K562 (cell line): Measurements from ENCODE around the gene C3orf52. TPM values are rescaled to one million over a fixed set of nuclear protein-coding genes. Genes with fewer than 3 reads are reported as not detected.

Source experiments
- GTF2E2 ChIP-seq: fragments of 200-800 bp; sonication (Bioruptor generic); IDR thresholded peaks from 2 replicates; pipeline ENCODE4 v1.6.1; 2016; ENCODE audit warnings: missing genetic modification characterization, missing compliant biosample characterization
- NCOR1 ChIP-seq: fragments of 450-650 bp; IDR thresholded peaks from 2 replicates; pipeline ENCODE4 v1.6.1; 2016; ENCODE audit warnings: mild to moderate bottlenecking, moderate library complexity
- POLR2AphosphoS2 ChIP-seq: IDR thresholded peaks from 2 replicates; pipeline ENCODE4 v1.6.1; 2012; ENCODE audit warnings: low read length, improper control_type of control experiment
- ZHX1 ChIP-seq: fragments of 150-350 bp; conservative IDR thresholded peaks from 2 replicates; pipeline ENCODE4 v1.6.1; 2014; ENCODE audit warnings: low read length
- polyA plus RNA-seq, 8 experiments: library from polyadenylated mRNA; depleted of rRNA in 4 of 8; stranded (reverse) in 5 of 8; unstranded in 3 of 8; fragments of >200 nt; fragmentation: Nextera tagmentation in 2 of 8; fragmentation: Illumina TruSeq in 1 of 8; extraction: Ambion mirVana in 2 of 8; extraction: Trizol in 1 of 8; gene quantifications; 2 replicates each; pipeline versions ENCODE4 v1.2.1 to v1.2.3, GENCODE V29; 2011 to 2014; ENCODE audit warnings: inconsistent platforms in 1 of 8, missing spikeins in 1 of 8
- total RNA-seq, 7 experiments: library from RNA; depleted of rRNA in 6 of 7; stranded (reverse); fragments of >200 nt in 6 of 7; fragmentation: Illumina TruSeq in 2 of 7; extraction: Trizol in 2 of 7; gene quantifications; 2 replicates each; pipeline versions ENCODE4 v1.2.1 to v1.2.3, GENCODE V29; 2011 to 2021; ENCODE audit warnings: low replicate concordance in 1 of 7
- TF ChIP-seq, protein P1 (sequence below): IDR thresholded peaks from 2 replicates; pipeline ENCODE4 v1.6.1; 2011; ENCODE audit warnings: borderline replicate concordance, low read depth, mild to moderate bottlenecking, moderate library complexity, low read length; ENCODE audit not compliant: insufficient read depth, poor library complexity, severe bottlenecking
- TF ChIP-seq, protein P2 (sequence below): fragments of 250-450 bp; sonication (Bioruptor Pico); IDR thresholded peaks from 2 replicates; pipeline ENCODE4 v1.5.0; 2022; ENCODE audit warnings: mild to moderate bottlenecking
- TF ChIP-seq, protein P3 (sequence below): fragments of 450-650 bp; IDR thresholded peaks from 2 replicates; pipeline ENCODE4 v1.6.1; 2016; ENCODE audit warnings: low read depth, mild to moderate bottlenecking, moderate library complexity

Gene C3orf52
- total and polyA plus RNA-seq, 9 of the 15 experiments (the other 6 are each of a cell fraction or from before 2014, with no cell fraction given): 2.8 to 6.1 (median 3.8) TPM

DNA sequence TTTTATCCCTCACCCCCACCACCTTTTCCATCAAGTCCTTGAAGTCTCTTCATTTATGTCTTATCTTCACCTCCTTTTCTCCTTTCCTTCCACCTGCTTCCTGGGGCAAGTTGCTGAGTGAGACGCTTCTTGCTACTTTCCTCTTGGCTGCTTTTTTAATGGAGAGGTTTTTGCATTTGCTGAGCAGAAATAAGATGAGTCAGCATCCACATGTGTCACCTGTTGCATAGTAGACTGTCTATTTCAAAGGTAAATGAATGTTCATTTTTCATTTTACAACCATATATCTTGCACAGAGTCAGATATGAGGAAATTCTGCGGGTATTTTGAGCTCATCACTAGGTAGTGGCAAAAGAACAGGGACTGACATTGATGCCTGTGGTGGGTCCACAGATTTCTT lies 18.6 kb downstream of the C3orf52 start (continued):
- TF ChIP-seq, protein P1, sequence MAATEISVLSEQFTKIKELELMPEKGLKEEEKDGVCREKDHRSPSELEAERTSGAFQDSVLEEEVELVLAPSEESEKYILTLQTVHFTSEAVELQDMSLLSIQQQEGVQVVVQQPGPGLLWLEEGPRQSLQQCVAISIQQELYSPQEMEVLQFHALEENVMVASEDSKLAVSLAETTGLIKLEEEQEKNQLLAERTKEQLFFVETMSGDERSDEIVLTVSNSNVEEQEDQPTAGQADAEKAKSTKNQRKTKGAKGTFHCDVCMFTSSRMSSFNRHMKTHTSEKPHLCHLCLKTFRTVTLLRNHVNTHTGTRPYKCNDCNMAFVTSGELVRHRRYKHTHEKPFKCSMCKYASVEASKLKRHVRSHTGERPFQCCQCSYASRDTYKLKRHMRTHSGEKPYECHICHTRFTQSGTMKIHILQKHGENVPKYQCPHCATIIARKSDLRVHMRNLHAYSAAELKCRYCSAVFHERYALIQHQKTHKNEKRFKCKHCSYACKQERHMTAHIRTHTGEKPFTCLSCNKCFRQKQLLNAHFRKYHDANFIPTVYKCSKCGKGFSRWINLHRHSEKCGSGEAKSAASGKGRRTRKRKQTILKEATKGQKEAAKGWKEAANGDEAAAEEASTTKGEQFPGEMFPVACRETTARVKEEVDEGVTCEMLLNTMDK: no peak
- TF ChIP-seq POLR2AphosphoS2: no peak
- no peak for TF ChIP-seq NCOR1
- TF ChIP-seq, protein P2, sequence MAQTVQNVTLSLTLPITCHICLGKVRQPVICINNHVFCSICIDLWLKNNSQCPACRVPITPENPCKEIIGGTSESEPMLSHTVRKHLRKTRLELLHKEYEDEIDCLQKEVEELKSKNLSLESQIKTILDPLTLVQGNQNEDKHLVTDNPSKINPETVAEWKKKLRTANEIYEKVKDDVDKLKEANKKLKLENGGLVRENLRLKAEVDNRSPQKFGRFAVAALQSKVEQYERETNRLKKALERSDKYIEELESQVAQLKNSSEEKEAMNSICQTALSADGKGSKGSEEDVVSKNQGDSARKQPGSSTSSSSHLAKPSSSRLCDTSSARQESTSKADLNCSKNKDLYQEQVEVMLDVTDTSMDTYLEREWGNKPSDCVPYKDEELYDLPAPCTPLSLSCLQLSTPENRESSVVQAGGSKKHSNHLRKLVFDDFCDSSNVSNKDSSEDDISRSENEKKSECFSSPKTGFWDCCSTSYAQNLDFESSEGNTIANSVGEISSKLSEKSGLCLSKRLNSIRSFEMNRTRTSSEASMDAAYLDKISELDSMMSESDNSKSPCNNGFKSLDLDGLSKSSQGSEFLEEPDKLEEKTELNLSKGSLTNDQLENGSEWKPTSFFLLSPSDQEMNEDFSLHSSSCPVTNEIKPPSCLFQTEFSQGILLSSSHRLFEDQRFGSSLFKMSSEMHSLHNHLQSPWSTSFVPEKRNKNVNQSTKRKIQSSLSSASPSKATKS (CRISPR knock-in tag): no peak
- TF ChIP-seq, protein P3, sequence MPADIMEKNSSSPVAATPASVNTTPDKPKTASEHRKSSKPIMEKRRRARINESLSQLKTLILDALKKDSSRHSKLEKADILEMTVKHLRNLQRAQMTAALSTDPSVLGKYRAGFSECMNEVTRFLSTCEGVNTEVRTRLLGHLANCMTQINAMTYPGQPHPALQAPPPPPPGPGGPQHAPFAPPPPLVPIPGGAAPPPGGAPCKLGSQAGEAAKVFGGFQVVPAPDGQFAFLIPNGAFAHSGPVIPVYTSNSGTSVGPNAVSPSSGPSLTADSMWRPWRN: no peak
- no peak for TF ChIP-seq ZHX1
- TF ChIP-seq GTF2E2 (tag): no peak
- TF ChIP-seq, all 486 proteins: peak for 4
